Urinary bladder (tissue), 4 donors: Measurements from ENCODE around the gene BCAR1. TPM values are rescaled to one million over a fixed set of nuclear protein-coding genes. Genes with fewer than 3 reads are reported as not detected.

Experiments
- DNase-seq: peaks from one replicate; pipeline ENCODE4 v3.0.0-alpha.2; 2015; ENCODE audit errors: extremely low spot score
- H3K27ac ChIP-seq: one replicate; pipeline ENCODE4 v1.5.1; 2013; ENCODE audit warnings: low read depth, mild to moderate bottlenecking, moderate library complexity
- H3K36me3 ChIP-seq: one replicate; pipeline ENCODE4 v1.6.1; 2013; ENCODE audit warnings: mild to moderate bottlenecking, moderate library complexity; ENCODE audit not compliant: insufficient read depth
- H3K4me1 ChIP-seq: one replicate; pipeline ENCODE4 v1.6.1; 2013; ENCODE audit warnings: mild to moderate bottlenecking, moderate library complexity; ENCODE audit not compliant: insufficient read depth
- H3K4me3 ChIP-seq: one replicate; pipeline ENCODE4 v1.5.1; 2013; ENCODE audit warnings: low read depth, low read length
- WGBS: extraction: QIAGEN DNeasy Blood & Tissue Kit; methylation state at CpG from one replicate; pipeline ENCODE4 v1.1.7; 2013; 5-methylcytosine and 5-hydroxymethylcytosine counted together
- polyA plus RNA-seq: library from polyadenylated mRNA; stranded (reverse); fragments of 200-250 nt; gene quantifications from one replicate; pipeline ENCODE4 v1.2.3, GENCODE V29; 2013
- total RNA-seq: library from RNA; depleted of rRNA; stranded (reverse); fragments of >200 nt; gene quantifications from one replicate; pipeline ENCODE4 v1.2.3, GENCODE V29; 2014
- donor health status: healthy with polysubstance abuse.
- donor health status: healthy.

The BCAR1 gene
- total and polyA plus RNA-seq, 2 donors = 24.0 to 40.4 TPM

- WGBS = 50% methylated on average over 5 of the region's 5 CpGs
- no peaks in the 10 kb centered on the region for H3K36me3 ChIP-seq
- no peak overlapping the region for H3K4me3 ChIP-seq
- H3K4me1 ChIP-seq = no peaks in the 10 kb centered on the region
- DNase-seq = no peak
- no peak overlapping the region for H3K27ac ChIP-seq
Observed at GRCh38 chr16:75254359-75254837, 3.0 kb upstream of the BCAR1 start.

DNA sequence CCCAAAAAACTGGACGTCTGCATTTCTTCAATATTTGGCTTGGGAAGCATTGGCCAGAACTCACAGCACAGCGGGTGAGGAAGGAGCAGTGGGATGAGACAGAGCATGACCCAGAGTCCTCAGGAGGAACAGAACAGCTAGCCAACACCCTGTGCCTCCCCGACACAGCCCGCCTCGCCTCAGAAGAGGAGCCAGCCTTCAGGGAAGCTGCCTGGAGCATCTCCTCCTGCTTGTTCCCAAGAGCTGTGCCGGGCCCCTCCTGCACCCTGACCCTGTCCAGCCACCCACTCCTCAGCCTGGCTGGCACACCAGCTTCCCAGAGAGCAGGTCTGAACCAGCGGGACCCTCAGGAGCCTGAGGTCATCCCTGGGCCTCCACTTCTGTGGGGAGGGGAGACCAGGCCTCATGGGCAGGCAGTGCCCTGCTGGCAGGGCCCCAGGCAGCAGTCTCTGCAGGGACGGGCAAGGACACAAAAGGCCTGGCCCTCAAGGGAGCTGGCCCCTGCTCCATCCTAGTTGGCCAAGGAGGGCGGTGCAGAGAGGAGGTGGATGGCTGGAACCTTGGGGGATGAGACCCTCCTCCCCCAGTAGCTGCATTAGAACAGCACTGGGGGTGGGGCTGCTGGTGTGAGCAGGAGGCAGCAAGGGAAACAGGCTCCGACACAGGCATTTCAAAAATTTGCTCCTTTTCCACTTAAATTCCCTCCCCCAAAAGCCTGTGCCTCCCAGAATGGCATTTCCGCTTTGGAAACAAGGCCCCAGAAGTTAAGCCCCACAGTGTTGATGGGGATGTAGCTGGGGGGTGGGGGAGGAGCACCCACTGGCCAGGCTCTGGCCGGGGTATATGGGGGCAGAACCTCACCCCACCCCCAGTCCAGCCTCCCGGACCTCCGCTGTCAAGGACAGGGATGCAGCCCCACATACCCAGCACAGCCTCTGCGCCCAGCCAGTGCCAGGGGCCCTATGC is 1.8 kb upstream of the BCAR1 start:
- peak overlapping the region; percentile 18 for H3K27ac ChIP-seq
- no peak overlapping the region for H3K4me3 ChIP-seq
- WGBS = 35% methylated on average over 15 of the region's 15 CpGs
- H3K36me3 ChIP-seq = no peaks in the 10 kb centered on the region
- no peak for DNase-seq
- H3K4me1 ChIP-seq = no peaks in the 10 kb centered on the region

DNA sequence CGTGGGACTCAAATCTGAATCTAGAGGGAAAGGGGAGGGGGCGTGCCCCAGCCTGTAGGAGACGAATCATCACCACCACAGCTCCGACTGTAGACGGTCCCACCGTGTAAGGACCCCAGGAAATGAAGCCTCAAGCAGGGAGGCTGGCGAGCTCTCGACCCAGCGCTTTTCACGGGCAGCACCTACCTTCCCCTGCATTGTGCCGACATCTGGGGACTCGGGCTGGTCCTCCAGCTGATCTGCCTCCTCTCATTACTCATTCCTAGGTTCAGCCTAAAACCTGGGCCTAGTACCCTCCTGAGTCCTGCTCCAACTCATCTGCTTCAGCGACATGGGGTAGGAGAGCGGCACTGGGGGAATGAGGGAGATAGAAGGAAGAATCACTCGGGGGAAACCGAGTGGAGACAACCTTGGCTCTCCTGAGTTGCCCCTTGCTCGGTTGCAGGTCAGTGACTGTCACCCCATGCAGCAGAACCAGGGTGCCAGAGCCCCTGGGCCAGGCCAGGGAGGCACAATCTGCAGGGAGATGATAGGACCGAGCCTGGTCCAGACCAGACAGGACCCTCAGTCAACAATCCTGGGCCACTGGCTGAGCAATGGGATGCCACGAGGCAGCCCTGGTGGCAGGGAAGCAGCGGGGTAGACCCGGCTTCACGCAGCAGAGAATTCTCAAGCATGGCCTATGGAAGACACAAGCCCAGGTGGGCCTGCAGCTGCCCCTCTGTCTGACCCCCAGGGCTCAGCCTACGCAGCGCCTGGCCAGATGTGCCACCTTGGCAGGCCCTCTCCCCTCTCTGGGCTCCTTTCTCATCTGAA is 833 bp upstream of the BCAR1 start:
- no peak for DNase-seq
- no peaks in the 10 kb centered on the region for H3K36me3 ChIP-seq
- no peak overlapping the region for H3K4me3 ChIP-seq
- no peaks in the 10 kb centered on the region for H3K4me1 ChIP-seq
- 56% methylated on average over 24 of the region's 24 CpGs for WGBS
- peak overlapping the region; percentile 13 for H3K27ac ChIP-seq

DNA sequence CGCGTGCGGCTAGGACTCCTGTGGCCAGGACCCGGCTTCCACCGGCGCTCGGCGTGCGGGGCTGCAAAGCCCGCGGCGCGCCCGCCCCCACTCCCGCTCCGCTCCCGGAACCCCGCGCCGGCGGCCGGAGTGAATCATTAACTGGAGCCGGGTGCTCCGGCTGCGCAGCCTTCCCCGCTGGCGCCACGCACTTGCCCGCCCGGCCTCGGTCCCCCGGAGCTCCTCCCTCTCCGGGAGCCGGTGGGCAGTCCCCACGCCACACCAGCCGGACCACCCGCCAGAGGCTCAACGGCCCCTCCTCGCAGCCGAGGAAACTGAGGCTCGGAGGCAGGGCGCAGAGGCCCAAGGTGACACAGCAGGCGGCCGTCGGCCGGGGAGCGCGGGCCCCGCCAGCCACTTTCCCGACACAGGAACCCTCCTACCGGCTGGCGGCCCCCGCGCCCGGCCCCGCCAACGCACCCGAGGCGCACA is 580 bp downstream of the BCAR1 start:
- under 1% methylated on average over 59 of the region's 59 CpGs for WGBS
- Histone ChIP-seq H3K4me1 (no peaks in the 10 kb centered on the region), H3K27ac (peak overlapping the region; percentile 58), H3K36me3 (no peaks in the 10 kb centered on the region), H3K4me3 (peak overlapping the region; percentile 75)
- no peak for DNase-seq

DNA sequence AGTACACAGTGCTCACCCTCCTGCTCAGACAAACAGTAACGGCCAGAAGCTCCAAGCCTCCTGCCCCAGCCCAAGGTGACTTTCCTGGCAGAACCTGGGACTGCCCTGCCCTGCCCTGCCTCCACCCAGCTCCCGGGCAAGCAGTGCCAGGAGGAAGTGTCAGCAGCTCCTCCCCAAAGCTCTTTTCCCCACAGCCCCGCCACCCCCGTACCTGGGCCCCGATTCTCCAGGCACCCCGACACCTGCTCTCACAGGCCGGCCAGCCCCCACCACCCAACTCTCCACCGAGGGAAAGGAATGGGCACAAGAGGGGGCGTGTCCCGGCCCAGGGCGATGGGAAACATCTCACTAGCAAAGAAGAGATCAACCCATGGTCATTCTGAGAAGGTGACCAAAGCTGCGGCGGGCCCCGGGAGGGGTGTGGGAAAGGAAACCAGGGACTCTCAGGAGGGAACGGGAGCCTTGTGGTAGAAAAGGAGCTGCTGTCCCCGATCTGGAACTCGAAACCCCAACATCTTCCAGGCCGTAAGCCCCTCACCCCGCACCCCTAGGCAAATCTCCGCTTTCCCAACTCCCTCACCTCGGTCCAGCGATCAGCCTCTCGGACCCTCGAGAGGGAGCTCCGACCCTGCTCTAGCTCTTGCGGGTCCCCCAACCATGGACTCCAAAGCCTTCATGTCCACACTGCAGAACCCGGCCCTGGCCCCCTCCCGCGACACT is 1.2 kb downstream of the BCAR1 start:
- H3K36me3 ChIP-seq = no peaks in the 10 kb centered on the region
- no peak for DNase-seq
- 7% methylated on average over 29 of the region's 29 CpGs for WGBS

GRCh38 chr16:75249441-75249840 is 2.0 kb downstream of the BCAR1 start:
- H3K36me3 ChIP-seq = no peaks in the 10 kb centered on the region
- no peak overlapping the region for H3K27ac ChIP-seq
- 70% methylated on average over 5 of the region's 5 CpGs for WGBS
- no peak overlapping the region for H3K4me3 ChIP-seq
- DNase-seq = no peak
- peaks cover 2% of the 10 kb centered on the region for H3K4me1 ChIP-seq

More for the DNA sequence above, 1.2 kb downstream of the BCAR1 start:
- H3K27ac ChIP-seq = no peak overlapping the region
- no peaks in the 10 kb centered on the region for H3K4me1 ChIP-seq
- H3K4me3 ChIP-seq = peak overlapping the region; percentile 75

GRCh38 chr16:75248536-75249380 is 2.7 kb downstream of the BCAR1 start:
- H3K36me3 ChIP-seq = no peaks in the 10 kb centered on the region
- 58% methylated on average over 17 of the region's 17 CpGs for WGBS
- peaks cover 2% of the 10 kb centered on the region for H3K4me1 ChIP-seq
- no peak for DNase-seq
- no peak overlapping the region for H3K27ac ChIP-seq
- no peak overlapping the region for H3K4me3 ChIP-seq

GRCh38 chr16:75248142-75248535 is 3.3 kb downstream of the BCAR1 start:
- no peak overlapping the region for H3K4me3 ChIP-seq
- peaks cover 2% of the 10 kb centered on the region for H3K4me1 ChIP-seq
- no peak for DNase-seq
- no peak overlapping the region for H3K27ac ChIP-seq
- H3K36me3 ChIP-seq = no peaks in the 10 kb centered on the region
- 62% methylated on average over 13 of the region's 13 CpGs for WGBS

DNA sequence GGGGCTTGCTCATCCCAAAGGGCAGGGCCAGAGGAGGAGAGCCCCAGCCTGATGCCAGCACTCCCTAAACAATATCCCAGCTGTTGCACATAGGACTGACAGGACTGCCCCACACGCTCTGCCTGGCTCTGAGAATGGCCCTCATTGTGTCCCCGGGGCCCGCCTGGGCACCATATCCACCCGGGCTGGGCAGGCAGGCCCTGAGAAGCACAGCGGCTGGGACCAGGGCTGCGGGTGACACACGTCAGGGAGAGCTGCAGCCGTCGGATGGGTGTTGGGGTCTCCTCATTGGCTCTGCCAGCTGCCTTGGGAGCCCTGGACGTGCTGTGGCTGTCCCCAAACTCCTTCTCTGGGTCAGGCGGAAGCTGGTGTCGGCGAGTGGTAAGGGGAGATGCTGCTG is 4.2 kb downstream of the BCAR1 start:
- 79% methylated on average over 13 of the region's 13 CpGs for WGBS
- Histone ChIP-seq H3K4me1 (peaks cover 2% of the 10 kb centered on the region), H3K4me3 (no peak overlapping the region), H3K36me3 (no peaks in the 10 kb centered on the region), H3K27ac (peak overlapping the region; percentile 28)
- no peak for DNase-seq

- WGBS = 77% methylated on average over 12 of the region's 12 CpGs
- peak overlapping the region; percentile 57 for H3K27ac ChIP-seq
- no peaks in the 10 kb centered on the region for H3K36me3 ChIP-seq
- no peak overlapping the region for H3K4me3 ChIP-seq
- H3K4me1 ChIP-seq = peaks cover 2% of the 10 kb centered on the region
- DNase-seq = no peak
Observed at GRCh38 chr16:75246504-75247205, 4.8 kb downstream of the BCAR1 start.

DNA sequence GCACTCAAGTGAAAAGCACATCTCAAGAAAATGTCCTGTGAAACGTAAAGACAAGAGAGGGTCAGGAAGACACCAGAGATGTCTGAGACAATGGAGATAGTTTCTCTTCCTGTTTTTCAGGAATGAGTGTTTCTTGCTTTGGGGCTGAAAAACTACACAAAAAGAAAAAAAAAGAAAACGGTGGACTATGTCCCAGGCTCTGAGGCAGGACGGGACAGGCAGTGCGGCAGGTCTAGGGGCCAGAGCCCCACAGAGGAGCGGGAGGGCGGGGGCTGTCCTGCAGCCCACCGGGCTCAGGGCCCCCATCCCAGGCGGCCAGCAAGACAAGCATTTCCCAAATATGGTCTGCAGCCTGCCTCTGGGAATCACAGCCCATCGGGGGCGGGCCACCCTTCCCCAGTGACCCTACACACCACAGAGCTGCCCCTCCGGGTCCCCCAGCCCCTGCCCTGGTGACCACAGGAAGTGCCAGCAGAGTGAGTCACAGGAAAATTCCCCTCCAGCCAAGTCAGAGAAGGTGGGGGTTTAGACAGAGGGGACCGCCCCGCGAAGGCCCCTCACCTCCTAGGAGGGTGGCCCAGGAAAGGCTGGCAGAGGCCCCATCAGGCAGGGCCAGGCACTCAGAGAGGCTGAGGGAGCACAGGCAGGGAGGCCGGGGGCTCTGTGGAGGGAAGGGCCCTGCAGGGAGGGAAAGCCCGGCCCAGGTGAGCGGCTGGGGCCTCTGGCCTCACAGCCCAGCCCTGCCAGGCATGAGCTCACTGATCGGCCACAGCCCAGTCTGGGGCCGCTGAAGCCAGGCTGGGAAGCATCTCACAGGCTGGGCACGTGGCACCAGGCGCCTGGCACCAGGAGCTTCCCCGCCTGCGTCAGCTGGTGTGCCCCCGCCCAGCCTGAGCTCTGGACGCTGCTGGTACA is 6.3 kb downstream of the BCAR1 start:
- no peak overlapping the region for H3K4me3 ChIP-seq

More for the DNA sequence above, 6.3 kb downstream of the BCAR1 start:
- Histone ChIP-seq H3K4me1 (peaks cover 2% of the 10 kb centered on the region), H3K36me3 (no peaks in the 10 kb centered on the region), H3K27ac (peak overlapping the region; percentile 94)
- peak; percentile 62 for DNase-seq
- 18% methylated on average over 25 of the region's 25 CpGs for WGBS
